Inflammatory macrophage treated with lipopolysaccharide for 1 hour (primary cell): Measurements from ENCODE around the gene RAPGEF5.

Experiments
- DNase-seq, 2 donors: peaks; one replicate each; pipeline ENCODE4 v3.0.0-alpha.2; 2020 to 2022

Gene RAPGEF5

GRCh38 chr7:22144950-22145349 lies 212.0 kb downstream of the RAPGEF5 start:
- no peak for DNase-seq

- no peak for DNase-seq
These were observed 213.5 kb downstream of the RAPGEF5 start for GRCh38 chr7:22143491-22143890.

- DNase-seq, result no peak
These were observed 214.4 kb downstream of the RAPGEF5 start for GRCh38 chr7:22142572-22142971.

- no peak for DNase-seq
These were observed 215.6 kb downstream of the RAPGEF5 start for GRCh38 chr7:22141355-22141754.

GRCh38 chr7:22140578-22140977 lies 216.4 kb downstream of the RAPGEF5 start:
- no peak for DNase-seq

- no peak for DNase-seq
These were observed 218.1 kb downstream of the RAPGEF5 start for GRCh38 chr7:22138886-22139285.

- DNase-seq, result no peak
These were observed 218.8 kb downstream of the RAPGEF5 start for GRCh38 chr7:22138106-22138505.

GRCh38 chr7:22137466-22137865 lies 219.5 kb downstream of the RAPGEF5 start:
- DNase-seq, result no peak

GRCh38 chr7:22137026-22137425 lies 219.9 kb downstream of the RAPGEF5 start:
- DNase-seq, result no peak

- no peak for DNase-seq
These were observed 227.0 kb downstream of the RAPGEF5 start for GRCh38 chr7:22129819-22130580.

- no peak for DNase-seq
These were observed 227.8 kb downstream of the RAPGEF5 start for GRCh38 chr7:22129166-22129565.

GRCh38 chr7:22128528-22128920 lies 228.4 kb downstream of the RAPGEF5 start:
- DNase-seq, result no peak

- DNase-seq, result no peak
These were observed 229.0 kb downstream of the RAPGEF5 start for GRCh38 chr7:22127835-22128527.

- no peak for DNase-seq
These were observed 231.5 kb downstream of the RAPGEF5 start for GRCh38 chr7:22125436-22125835.

GRCh38 chr7:22124941-22125340 lies 232.0 kb downstream of the RAPGEF5 start:
- DNase-seq, result no peak

- DNase-seq, result no peak
These were observed 233.8 kb downstream of the RAPGEF5 start for GRCh38 chr7:22123139-22123538.

- peak in 1 of 2 donors; percentile 10 for DNase-seq
These were observed 235.1 kb downstream of the RAPGEF5 start for GRCh38 chr7:22121702-22122474.

GRCh38 chr7:22120391-22121053 lies 236.4 kb downstream of the RAPGEF5 start:
- DNase-seq, result no peak

GRCh38 chr7:22117222-22117621 lies 239.7 kb downstream of the RAPGEF5 start:
- DNase-seq, result peak in 1 of 2 donors; percentile 2

- DNase-seq, result no peak
These were observed 240.4 kb downstream of the RAPGEF5 start for GRCh38 chr7:22116451-22117030.

GRCh38 chr7:22115689-22116088 lies 241.3 kb downstream of the RAPGEF5 start:
- peak; percentile 9 to 23 for DNase-seq

- DNase-seq, result no peak
These were observed 242.4 kb downstream of the RAPGEF5 start for GRCh38 chr7:22114440-22114981.
